Loucy (cell line): ENCODE measurements around the gene IRF2BP1.

Experiments used
- EZH2phosphoT487 ChIP-seq: fragments of 200-600 bp; IDR thresholded peaks from 2 replicates; pipeline ENCODE4 v1.6.1; 2018; ENCODE audit warnings: antibody characterized with exemption, mild to moderate bottlenecking, moderate library complexity, borderline replicate concordance
- TF ChIP-seq, protein P1 (sequence below): fragments of 200-600 bp; sonication (generic); conservative IDR thresholded peaks from 2 replicates; pipeline ENCODE4 v1.5.1; 2014; ENCODE audit warnings: mild to moderate bottlenecking, antibody characterized with exemption, low read length

DNA sequence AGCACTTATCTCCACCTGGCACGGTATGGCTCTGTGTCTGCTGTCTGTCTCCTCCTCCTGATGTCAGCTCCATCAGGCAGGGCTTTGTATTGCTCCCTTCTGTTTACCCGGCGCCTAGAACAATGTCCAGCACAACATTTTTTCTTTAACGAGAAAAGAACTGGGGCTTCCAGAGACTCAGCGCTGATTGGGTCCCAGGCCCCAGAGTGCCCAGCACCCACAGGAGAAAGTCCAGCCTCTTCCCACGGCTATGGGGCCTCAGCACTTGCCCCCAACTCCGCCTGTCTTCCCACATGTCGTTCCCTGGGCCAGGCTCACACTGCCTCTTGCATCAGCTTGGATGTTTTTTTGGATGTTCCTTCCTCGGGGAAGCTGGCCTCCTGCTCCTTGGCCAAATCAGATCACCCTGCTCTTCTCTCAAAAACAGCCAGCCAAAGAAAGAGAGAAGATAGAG is 9.6 kb upstream of the IRF2BP1 start:
- TF ChIP-seq, protein P1, sequence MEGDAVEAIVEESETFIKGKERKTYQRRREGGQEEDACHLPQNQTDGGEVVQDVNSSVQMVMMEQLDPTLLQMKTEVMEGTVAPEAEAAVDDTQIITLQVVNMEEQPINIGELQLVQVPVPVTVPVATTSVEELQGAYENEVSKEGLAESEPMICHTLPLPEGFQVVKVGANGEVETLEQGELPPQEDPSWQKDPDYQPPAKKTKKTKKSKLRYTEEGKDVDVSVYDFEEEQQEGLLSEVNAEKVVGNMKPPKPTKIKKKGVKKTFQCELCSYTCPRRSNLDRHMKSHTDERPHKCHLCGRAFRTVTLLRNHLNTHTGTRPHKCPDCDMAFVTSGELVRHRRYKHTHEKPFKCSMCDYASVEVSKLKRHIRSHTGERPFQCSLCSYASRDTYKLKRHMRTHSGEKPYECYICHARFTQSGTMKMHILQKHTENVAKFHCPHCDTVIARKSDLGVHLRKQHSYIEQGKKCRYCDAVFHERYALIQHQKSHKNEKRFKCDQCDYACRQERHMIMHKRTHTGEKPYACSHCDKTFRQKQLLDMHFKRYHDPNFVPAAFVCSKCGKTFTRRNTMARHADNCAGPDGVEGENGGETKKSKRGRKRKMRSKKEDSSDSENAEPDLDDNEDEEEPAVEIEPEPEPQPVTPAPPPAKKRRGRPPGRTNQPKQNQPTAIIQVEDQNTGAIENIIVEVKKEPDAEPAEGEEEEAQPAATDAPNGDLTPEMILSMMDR, result no peak
- TF ChIP-seq EZH2phosphoT487, result no peak
